ENCODE results near the gene GNB4.
A peak's percentile ranks its signal among the peaks of the same experiment; 100 is the strongest.

Gene GNB4

DNA sequence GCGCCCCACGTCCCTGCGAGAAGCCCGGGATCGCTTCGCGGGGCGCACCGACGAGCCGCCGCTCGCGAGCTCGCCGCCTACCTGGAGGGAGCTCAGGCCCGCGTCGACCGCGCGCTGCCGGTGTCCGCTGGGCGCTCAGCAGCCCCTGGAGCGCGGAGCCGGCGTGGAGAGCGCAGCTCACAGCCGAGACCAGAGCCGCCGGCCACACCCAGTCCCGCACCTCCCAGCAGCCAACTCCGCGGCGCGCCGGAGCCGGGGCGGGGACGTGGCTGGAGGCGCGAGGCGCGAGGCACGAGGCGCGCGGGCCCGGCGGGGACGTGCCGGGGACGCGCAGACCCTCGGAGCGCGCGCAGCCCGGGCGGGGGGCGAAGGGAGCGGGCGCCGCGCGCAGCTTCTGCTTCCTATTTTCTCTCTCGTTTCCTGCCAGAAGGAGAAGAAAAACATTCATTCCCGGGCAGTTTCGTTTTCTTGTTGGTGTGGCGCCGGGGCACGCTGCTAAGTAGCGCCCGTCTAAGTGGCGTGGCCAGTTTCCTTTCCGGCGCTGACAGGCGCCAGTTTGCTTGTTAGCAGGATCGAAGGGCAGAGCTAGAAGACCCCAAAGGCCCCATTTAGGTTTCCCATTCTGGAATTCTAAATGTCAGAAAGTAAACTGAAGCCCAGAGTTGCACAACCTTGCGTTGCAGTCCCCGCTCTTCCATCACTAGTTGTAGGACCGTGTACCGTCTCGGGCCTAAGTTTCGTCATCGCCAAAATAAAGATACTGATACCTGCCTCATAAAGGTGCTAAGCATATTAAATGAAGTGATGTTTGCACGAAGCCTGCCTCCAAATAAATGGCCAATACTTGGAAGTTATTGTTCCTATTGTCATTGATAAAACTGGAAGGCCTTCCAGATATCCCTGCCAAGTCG lies at the start of gene GNB4:
Gene GNB4, minus strand, starts transcription at position 206 of the 911 bp plus-strand sequence. CDS start 25,270 bp downstream, outside the sequence.
- peak; percentile 62 for DNase-seq (ENCODE audit: low read depth)

DNA sequence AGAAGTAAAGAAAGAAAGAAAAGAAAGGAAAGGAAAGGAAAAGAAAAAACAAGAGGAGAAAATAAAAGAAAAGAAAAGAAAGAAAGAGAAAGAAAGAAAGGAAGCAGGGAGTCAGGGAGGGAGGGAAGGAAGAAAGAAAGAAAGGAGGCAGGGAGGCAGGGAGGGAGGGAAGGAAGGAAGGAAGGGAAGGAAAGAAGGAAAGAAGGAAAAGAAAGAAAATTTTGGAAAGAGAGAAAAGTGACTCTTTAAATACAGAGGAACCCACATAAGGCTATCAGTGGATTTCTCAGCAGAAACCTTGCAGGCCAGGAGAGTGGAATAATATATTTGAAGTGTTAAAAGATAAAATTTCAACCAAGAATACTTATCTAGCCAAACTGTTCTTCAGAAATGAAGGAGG lies 44.2 kb upstream of the GNB4 start:
- no peak for DNase-seq (ENCODE audit: low read depth)

DNA sequence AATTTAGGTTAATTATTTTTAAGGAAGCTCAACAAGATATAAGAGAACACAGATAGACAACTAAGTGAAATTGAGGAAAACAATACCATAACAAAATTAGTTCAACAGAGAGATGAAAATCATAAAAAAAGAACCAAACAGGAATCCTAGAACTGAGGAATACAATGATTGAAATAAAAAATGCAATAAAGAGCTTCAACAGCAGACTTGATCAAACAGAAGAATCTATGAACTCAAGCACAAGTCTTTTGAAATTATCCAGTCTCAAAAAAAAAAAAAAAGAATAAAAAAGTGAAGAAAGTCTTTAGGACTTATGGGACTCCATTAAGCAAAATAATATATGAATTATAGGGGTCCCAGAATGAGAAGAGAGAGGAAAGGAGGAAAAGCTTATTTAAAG lies 42.0 kb upstream of the GNB4 start:
- no peak for DNase-seq (ENCODE audit: low read depth)

DNA sequence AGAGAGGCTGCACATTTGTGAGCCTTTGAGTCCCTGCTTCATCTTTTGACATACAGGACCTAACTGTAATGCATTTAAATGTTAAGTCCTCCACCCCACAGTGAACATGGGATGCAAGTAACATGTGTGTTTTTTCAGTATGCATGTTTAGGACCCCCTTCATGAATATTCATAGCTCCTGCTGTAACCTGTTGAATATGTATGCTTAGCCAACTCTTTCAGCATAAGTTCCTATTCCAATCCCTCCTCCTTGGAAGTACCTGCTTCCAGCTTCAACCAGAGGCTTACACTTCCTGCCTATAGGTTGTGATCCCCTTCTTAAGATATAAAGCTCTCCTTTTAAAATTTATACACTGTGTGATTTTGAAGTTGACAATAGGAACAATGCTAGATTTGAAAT lies 36.9 kb upstream of the GNB4 start:
- DNase-seq (ENCODE audit: low read depth): no peak

DNA sequence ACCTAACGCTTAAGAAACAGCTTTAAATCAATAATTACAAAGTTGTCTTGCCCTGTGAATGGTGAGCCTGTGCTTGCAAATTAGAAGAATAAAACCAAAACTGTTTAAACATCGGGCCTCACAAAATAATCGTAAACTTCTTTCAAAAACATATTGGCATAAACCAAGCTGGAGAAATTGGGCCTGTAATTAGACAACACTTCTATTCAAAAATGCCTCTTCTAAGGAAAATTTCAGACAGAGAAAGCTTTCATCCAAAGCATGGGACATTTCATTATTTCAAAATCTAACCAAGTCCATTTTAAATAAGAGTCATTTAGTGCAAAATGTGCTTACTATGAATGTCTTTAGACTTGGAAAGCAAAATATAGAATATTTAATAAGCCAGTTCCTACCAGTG lies 35.5 kb upstream of the GNB4 start:
- DNase-seq (ENCODE audit: low read depth): no peak

DNA sequence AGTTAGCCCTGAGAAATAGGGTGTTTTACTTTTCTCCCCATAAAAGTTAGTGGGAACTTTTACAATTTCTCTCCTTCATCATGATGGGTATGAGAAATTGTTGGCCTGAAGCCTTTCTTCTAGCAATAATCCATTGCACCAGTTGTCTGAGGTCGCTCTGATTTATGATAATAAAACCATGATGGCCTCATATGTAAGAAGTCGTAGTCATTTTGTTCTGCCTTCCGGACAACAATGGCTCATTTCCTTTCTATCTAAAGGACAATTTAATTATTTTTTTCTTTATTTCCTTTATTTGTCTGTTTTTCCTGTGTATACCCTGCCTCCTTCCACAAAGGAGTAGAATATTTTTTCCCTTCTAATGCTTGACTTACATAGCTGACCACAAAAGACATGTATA lies 31.6 kb upstream of the GNB4 start:
- DNase-seq (ENCODE audit: low read depth): no peak

DNA sequence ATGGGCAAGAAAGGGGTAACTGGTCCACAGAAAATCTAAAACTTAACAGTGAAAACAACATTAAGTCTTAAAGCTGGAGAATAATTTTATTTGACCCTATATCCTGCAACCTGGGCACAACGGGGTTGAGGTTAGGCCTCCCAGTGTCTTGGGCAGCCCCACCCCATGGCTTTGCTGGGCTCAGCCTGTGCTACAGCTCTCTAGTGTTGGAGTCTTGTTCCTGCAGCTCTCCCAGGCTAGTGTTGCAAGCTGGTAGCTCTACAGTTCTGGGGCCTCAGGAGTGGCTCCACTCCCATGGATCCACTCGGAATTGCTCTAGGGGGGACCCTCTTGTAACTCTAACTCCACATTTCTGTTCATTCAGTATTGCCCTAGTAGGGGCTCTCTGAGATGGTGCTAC lies 24.9 kb upstream of the GNB4 start:
- DNase-seq (ENCODE audit: low read depth): no peak

DNA sequence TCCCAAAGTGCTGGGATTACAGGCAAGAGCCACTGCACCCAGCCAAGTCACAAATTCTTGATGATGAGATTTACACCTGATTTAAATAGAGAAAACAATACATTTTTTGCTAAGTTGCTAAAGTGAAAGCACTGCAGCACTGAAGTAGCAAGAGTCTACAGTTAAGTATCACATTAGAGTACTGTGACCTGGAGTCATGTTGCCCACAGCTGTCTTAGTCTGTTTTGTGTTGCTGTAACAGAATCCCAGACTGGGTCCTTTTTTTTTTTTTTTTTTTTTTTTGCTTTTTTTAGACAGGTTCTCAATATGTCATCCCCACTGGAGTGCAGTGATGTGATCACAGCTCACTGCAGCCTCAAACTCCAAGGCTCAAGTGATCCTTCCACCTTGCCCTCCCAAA lies 23.2 kb upstream of the GNB4 start:
- DNase-seq (ENCODE audit: low read depth): no peak

DNA sequence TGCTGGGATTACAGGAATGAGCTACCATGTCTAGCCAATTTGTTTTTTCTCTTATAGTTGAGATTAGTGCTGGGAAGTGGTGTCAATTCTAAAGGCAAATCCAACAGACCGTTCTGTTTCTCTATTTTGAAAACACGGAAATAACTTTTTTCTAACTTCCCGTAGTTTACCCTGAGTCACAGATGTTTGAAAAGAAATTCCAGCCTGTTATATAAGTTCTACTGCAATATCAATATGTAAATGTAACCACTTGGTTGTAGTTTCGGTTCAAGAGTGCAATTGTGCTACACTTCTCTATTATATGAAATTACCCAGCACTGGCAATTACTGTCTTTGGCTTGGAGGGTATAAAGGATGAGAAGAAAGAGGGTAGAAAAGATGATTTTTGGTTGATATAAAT lies 22.3 kb upstream of the GNB4 start:
- DNase-seq (ENCODE audit: low read depth): no peak

DNA sequence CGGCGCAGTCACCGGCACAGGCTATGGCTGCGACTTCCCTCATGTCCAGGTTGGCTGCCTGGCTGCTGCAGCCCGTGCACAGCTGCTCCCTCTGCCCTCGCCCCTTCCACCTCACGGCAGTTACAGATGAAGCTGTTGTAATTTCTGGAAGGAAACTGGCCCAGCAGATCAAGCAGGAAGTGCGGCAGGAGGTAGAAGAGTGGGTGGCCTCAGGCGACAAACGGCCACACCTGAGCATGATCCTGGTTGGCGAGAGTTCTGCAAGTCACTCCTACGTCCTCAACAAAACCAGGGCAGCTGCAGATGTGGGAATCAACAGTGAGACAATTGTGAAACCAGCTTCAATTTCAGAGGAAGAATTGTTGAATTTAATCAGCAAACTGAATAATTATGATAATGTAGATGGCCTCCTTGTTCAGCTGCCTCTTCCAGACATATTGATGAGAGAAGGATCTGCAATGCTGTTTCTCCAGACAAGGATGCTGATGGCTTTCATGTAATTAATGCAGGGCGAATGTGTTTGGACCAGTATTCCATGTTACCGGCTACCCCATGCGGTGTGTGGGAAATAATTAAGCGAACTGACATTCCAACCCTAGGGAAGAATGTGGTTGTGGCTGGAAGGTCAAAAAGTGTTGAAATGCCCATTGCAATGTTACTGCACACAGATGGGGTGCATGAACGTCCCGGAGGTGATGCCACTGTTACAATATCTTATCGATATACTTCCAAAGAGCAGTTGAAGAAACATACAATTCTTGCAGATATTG lies 13.2 kb upstream of the GNB4 start:
- DNase-seq (ENCODE audit: low read depth): no peak

DNA sequence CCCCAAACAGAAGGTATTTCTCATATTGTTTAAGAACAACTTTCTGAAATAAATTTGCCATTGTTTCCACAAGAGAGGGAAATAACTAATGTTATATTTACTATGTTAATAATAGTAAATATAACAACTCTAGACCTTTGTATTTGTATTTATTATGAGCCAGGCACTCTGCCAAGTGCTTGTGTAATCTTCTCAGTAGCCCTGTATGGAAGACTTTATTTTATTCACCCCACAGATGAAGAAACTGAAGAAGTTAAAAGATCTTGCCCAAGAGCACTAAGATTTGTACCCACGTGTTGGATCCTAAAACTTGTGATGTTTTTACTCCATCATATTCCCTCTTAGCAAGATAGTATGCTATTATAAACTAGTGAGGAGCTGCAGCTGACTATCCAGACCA lies 12.0 kb upstream of the GNB4 start:
- DNase-seq (ENCODE audit: low read depth): no peak

DNA sequence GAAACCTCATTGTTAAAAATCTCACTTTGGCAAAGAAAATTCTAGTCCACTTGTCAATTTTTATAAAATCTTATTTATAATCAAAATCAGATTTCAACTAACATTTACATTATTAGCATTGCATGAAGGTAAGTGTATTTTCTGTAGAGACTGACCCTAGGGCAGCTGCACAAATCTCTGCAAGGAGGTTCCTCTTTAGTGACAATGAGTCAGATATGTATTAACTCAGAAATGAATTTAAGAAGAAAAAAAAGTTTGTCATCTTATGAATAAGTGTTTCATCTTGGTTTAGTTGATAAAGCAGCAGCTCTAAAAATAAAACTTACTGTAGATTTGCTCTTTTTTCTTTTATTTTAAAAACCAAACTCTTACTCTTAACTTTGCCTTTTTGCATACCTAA lies 9.0 kb upstream of the GNB4 start:
- DNase-seq (ENCODE audit: low read depth): no peak

DNA sequence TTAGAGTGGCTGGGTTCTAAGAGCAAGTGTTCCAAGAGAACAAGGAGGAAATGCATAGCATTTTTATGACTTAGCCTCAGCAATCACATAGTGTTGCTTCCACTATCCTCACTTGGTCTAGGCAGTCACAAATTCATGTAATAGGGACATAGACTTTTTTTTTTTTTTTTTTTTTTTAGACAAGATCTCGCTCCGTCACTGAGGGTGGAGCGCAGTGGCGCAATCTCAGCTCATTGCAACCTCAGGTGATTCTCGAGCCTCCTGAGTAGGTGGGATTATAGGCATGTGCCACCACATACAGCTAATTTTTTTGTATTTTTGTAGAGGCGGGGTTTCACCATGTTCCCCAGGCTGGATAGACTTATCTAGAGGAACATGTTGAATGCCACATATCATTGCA lies 4.7 kb upstream of the GNB4 start:
- no peak for DNase-seq (ENCODE audit: low read depth)

DNA sequence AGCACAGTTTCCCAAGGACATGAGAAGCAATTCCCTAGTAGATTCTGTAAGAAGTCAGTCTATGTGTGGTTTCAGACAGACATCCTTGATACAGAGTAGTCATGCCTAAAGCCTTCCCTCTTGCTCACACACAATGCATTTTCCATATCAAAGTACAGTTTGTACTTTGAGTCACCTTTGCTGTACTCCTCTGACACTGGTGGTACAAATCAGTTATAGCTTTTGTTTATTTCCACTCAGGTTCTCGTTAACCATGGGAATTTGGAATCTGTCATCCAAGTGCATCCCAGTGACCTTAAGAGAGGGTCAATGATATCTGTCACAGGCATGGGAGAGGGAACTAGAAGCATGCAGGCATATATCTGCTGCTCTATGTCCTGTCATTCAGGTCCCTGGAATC lies 3.6 kb upstream of the GNB4 start:
- DNase-seq (ENCODE audit: low read depth): no peak

DNA sequence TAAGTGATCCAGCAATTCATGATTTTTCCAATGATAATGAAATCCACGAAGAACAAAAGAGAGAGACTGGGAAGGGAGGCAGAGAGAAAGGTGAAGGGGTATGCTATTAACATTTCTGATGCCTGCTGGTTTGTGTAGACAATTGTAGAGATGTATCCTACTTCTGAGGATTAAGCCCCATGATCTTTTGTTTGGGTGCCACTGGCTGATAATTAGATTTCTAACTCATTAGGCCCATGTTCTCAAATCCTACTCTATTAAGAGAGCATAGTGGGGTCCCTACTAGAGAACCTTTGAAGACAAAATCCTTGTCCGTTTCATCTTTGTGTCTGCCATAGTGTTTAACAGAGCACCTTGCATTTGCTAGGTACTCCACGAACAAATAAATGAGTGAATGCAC lies 2.7 kb upstream of the GNB4 start:
- no peak for DNase-seq (ENCODE audit: low read depth)

DNA sequence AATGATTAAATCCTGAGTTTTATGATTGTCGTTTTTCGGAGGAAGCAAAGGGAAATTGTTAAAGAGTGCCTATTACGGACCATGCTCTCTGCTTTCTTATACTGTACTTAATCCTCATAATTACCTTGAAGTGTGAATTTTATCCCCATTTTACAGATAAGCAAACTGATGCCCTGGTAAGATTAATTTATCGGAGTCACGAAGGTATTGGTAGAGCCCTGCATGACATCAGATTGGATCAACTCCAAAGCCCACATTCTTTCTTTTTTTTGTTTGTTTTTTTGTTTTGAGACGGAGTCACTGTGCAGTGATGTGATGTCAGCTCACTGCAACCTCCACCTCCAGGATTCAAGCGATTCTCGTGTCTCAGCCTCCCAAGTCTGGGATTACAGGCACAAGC lies 1.6 kb upstream of the GNB4 start:
- DNase-seq (ENCODE audit: low read depth): no peak

DNA sequence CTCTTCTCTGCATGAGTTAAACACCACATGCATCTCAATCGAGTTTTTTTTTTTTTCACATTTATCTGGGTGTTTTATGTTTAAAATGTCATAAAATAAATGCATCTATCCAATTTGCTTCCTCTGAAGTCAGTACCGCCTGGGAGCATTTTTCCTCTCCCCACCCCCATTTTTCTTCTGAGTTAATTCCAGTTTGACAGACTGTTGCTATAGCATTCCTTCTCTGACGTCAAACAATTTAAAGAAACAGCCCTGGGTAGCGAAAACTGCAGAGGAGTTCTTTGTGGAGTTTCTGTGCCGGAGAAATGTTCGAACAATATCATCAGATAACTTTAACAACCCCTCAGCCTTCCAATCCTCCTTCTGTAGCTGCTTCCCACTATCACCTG lies 900 bp upstream of the GNB4 start:
- DNase-seq (ENCODE audit: low read depth): no peak

DNA sequence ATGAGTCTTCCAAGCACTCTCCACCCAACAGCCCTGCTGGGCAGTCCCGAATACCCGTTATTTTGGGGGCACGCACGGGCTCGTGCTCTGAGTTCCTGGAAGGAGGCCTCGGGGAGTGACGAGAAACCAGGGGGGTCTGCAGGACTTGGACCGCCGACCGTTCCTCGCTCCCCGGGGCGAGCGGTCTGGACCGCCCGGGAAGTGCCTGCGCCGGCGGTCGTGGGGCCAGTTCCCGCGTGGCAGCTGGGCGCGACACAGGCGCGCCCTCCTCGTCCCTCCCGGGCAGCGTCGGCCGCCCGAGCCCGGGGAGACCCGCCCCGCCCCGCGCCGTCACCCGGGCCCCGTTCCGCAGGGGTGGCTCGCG lies 387 bp downstream of the GNB4 start:
- DNase-seq (ENCODE audit: low read depth): no peak

DNA sequence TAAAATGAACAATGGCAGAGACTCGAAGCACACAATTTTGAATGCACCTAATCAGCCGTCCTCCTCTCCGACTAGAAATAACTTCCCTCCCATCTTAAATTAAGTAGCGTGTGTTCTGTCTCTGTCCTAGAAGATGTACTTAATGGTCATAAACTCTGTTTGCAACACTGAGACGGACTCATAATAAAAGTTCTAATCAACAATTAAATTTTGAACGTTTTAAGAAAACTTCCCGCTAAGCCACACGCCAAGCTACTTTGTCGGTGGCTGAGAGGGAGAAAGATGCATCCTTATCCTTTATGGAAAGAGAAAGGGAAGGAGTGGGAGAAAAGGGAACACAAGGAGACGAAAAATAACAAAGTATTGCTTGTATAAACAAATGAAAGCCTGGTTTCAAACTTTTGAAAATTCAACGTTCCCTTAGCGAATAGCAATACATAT lies 989 bp downstream of the GNB4 start:
- no peak for DNase-seq (ENCODE audit: low read depth)

DNA sequence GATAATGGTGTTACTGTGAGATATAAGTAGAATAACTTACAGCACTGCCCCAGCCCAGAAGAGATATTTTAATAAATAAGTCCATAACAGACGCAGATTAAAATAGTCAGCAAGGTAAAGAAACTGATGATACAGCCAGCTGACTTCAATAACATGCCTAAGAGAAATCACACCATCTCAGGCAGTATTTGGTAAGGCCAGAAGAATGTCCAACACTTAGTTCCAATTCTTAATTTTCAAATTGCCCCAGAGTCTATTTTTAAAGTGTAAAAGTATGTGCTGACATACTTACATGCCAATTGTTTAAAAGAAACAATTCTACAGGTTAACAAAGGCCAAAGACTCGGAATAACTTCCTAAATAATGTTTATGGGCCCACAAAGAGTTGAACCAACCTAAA lies 1.6 kb downstream of the GNB4 start:
- DNase-seq (ENCODE audit: low read depth): no peak

DNA sequence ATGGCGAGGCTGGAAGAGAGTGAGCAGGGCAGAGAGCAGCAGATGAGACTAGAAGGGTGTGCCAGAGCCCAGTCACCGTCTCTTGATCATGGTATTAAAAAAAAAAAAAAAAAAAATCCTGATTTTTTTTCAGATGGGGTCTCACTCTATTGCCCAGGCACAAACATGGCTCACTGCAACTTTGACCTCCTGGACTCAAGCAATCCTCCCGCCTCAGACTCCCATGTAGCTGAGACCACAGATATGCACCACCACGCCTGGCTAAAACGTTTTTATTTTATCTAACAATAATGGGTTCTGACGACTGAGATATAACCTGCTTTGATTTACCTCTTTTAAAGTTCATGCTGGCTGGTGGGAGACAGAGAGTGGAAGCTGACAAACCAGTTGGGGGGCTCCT lies 4.0 kb downstream of the GNB4 start:
- DNase-seq (ENCODE audit: low read depth): no peak

DNA sequence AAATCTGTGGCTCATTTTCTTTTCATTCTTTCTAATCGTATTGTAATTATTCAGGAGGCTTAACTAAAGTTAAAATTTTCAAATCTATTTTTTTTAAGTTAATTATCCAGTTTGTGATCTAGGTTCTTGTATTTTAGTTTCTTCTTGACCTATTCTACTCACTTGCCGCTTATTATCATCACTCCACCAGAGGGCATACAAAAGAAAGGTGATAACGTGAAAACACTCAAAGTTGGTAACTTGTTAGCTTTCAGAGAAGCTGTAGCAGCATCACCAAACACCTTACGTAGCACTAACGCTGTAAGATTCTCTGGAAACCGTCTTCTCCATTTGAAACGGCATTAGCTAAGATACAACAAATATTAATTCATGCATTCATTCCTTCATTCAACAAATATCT lies 4.8 kb downstream of the GNB4 start:
- DNase-seq (ENCODE audit: low read depth): no peak

DNA sequence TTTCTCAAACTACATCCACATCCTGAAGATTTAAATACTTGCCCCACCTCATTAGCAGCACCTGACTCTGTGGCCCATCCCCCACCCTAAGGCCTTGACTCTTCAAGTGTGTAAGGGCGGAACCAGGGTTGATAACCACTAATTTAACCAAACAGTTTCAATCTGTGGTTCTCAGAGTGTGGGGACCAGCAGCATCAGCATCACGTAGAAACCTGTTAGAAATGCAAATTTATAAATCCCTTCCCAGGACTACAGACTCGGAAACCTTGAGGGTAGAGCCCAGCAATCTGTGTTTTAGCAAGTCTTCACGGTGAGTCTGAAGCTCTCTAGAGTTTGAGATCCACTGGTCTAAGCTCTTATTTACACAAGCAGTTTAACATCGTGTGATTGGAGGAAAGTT lies 12.4 kb downstream of the GNB4 start:
- no peak for DNase-seq (ENCODE audit: low read depth)

DNA sequence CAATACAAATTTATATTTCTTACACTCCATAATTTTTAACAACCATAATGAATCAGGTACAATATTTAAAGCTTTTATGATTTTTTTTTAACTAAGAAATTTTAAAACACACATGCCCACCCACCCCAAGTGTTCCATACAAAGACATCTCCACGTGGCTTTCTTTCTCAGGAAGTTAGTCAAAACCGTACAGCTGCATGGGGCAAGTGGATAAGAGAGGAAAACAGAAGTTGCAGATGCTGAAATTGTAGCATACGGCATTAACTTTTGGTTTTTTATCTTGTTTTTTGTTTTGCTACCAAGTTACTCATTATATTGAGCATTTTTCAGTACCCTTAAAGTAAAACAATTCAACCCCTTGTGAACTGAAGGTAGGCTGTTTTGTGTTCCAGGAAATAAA lies 14.8 kb downstream of the GNB4 start:
- DNase-seq (ENCODE audit: low read depth): no peak
